GM12873 (cell line): Measurements from ENCODE around the gene TLR8.

Experiments
- TF ChIP-seq, protein P1 (sequence below): IDR thresholded peaks from 2 replicates; pipeline ENCODE4 v1.5.1; 2012; ENCODE audit warnings: low read depth, mild to moderate bottlenecking, moderate library complexity, low read length, control low read depth; ENCODE audit not compliant: insufficient read depth; ENCODE audit errors: missing control alignments

The TLR8 gene

DNA sequence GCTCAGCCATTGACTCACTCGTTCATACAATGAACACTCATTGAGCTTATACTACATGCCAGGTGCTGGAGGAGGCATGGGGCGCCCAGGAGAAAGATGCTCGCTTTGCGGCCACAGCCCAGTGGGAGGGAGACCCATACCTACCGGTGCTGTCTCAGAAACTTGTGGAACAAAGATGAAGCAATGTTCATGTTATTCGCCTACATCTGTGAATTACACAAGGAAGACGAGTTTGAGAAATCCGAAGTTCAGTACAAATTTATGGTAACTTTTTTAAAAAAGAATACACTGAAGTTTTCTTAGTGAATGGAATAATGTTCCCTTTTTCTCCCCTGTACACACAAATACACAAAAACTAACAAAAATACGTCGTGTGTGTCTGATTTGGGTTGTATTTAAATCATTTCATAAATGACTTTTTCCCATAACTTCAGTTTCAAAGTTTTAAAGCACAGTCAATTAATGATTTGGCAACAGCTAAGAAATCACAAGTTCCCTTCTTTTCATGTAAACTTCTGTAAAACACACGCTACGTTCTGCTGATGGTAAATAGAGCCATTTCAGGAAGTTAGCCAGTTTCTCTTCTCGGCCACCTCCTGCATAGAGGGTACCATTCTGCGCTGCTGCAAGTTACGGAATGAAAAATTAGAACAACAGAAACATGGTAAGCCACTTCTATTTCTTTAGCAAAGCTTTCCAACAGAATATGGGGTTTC, at the start of gene TLR8:
Gene TLR8 (plus strand): TSS at position 575 of the 716 bp plus-strand sequence. CDS start 87 bp downstream, at position 662.
- TF ChIP-seq, protein P1, sequence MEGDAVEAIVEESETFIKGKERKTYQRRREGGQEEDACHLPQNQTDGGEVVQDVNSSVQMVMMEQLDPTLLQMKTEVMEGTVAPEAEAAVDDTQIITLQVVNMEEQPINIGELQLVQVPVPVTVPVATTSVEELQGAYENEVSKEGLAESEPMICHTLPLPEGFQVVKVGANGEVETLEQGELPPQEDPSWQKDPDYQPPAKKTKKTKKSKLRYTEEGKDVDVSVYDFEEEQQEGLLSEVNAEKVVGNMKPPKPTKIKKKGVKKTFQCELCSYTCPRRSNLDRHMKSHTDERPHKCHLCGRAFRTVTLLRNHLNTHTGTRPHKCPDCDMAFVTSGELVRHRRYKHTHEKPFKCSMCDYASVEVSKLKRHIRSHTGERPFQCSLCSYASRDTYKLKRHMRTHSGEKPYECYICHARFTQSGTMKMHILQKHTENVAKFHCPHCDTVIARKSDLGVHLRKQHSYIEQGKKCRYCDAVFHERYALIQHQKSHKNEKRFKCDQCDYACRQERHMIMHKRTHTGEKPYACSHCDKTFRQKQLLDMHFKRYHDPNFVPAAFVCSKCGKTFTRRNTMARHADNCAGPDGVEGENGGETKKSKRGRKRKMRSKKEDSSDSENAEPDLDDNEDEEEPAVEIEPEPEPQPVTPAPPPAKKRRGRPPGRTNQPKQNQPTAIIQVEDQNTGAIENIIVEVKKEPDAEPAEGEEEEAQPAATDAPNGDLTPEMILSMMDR: no peak

DNA sequence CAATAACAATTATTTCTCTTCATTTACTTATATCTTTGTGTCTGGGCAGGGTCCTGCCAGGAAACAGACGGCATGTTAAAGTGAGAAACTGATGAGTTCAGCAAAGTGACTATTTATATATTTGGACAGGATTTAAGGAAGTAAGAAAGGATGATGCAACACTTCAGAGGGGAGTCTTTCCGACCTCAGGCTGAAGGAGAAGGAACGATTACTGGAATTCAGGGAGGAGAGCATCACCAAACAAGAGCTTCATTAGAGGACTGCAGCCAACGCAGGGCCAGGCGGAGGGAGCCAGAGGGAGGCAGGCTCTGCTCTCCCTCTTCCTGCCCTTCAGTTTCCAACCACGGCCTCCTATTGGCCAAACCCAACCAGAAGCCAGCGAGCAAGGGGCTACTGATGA, 41.1 kb upstream of the TLR8 start:
- TF ChIP-seq, protein P1: no peak

DNA sequence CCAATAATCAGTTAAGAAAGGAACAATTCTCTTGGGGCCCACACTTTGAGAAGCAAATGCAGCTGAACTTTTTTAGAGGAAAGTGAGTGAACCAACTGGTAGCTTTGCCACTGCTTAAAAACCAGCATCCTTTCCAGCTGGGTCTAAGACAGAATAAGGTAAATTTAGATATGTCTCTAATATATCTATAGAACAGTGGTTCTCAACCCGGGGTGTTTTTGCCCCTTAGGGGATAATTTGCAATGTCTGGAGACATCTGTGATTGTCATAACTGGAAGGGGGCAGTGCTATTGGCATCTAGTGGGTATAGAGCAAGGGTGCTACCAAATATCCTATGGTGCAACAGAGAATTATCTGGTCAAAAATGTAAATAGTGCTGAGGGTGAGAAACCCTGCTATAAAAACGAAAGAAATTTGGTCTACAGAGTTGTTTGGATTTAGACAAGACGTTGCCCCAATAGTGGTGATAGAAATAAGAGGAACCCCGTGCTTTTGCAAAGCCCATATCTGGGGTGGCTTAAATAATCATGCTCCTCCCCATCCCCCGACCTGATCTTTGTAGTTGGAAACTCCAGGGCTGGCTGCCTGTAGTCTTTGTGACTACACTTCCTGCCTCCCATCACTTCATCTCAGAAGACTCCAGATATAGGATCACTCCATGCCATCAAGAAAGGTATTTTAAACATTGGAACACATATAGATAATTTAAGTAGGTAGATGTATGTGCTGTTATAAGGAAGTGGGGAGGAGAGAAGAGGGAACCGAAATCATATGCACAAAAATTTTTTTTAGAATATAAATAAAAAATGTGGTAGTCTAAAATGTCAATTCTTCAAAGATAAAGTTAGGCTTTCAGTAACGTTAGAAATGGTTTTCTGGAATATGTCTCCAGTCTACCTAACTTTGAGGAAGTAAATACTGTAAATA, 39.7 kb upstream of the TLR8 start, which contains the start of gene TLR7:
Gene TLR7 (plus strand): TSS at position 622 of the 927 bp plus-strand sequence. CDS start 507 bp downstream, outside the sequence.
- TF ChIP-seq, protein P1: no peak

DNA sequence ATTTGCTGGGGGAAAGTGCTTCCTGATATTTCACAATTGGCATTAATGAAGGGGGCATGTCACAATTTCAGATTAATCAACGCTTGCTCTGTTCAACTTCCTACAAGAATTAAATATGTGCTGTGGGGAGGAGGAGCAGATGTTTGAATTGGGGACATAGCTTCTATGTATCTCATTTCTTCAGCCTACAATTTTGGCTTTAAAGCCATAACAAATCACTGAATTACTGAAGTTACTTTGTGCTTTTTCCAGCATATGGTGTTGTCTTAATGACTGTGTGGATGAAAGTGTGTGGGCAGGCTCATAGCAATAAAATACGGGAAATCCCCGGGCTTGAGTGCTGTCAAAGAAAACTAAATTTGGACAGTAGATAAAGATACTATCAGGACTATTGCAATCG, 38.7 kb upstream of the TLR8 start:
- TF ChIP-seq, protein P1: no peak

DNA sequence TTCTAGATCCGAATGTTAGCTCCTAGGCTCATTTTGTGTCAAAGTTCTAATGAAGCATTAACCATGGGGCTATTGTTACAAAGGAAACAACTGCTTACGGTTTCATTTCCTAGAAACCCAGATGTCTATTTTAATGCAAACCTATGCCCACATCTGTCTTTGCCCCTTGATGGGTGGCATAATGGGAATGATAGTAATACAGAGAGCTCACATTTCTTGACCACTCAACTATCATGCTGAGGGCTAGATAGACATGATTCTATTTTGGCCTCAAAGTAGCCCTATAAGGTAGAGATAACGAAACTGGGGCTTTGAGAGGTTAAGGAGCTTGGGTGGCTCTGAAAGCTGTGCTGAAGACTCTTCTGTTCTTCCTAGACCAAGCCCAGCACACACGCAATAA, 37.7 kb upstream of the TLR8 start:
- TF ChIP-seq, protein P1: no peak

DNA sequence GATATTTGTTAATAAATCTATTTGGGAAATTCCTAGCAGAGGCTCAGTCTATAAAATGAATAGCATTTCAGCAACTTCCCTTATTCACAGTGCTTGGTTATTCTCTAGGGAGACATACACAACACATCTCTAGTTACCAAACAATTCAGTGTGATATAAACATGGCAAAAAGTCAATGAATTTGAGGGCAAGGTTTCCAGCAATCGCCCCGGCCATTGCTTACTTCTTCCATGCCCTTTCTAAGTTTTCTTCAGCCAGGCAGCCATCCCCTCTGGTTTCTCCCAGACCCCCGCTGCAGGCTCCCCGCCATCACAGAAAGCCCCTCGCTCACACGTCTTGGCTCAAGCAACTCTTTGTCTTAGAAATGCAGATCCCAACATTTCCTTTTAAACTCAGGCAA, 35.2 kb upstream of the TLR8 start:
- TF ChIP-seq, protein P1: no peak

DNA sequence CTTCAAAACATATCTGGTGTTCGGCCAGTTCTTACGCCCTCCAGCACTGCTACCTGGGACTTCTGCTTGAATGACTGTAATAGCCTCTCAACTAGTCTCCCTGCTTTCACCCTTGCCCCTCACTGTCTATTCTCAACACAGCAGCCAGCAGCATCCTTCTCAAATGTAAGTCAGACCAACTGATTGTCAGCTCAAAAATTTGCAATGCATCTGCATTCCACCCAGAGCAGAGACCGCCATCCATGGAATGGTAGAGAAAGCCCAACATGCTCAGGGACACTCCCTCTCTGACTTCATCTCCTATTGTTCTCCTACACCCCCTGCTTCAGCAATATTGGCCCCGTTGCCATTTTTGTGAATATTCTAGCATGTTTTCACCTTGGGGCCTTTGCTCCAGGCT, 33.7 kb upstream of the TLR8 start:
- TF ChIP-seq, protein P1: no peak
